Measurements from ENCODE around the gene MYO5B.
A peak's percentile ranks its signal among the peaks of the same experiment; 100 is the strongest.

Gene MYO5B

DNA sequence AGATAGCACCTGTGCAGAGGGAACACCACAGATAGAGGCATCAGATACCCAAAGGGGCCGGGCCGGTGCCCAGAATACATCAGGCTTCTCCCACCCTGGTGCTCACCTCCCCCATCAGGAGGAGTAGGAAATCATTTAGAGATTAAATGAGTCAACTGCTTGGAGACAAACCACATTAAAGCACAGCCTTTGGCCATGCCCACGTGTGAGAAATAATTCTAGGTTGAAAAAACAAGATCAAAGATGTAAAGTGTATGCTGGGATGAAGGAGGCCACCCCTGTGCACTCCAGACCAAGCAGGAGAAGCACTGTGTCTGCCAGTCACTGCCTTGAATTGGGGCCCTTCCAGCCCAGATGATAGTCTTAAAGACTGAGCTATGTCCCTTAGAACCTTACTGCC is 228.9 kb downstream of the MYO5B start:
- no peak overlapping the region for H3K4me3 ChIP-seq (ENCODE audit: low read depth, low read length)
- TF ChIP-seq, protein P1, sequence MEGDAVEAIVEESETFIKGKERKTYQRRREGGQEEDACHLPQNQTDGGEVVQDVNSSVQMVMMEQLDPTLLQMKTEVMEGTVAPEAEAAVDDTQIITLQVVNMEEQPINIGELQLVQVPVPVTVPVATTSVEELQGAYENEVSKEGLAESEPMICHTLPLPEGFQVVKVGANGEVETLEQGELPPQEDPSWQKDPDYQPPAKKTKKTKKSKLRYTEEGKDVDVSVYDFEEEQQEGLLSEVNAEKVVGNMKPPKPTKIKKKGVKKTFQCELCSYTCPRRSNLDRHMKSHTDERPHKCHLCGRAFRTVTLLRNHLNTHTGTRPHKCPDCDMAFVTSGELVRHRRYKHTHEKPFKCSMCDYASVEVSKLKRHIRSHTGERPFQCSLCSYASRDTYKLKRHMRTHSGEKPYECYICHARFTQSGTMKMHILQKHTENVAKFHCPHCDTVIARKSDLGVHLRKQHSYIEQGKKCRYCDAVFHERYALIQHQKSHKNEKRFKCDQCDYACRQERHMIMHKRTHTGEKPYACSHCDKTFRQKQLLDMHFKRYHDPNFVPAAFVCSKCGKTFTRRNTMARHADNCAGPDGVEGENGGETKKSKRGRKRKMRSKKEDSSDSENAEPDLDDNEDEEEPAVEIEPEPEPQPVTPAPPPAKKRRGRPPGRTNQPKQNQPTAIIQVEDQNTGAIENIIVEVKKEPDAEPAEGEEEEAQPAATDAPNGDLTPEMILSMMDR (IDR thresholded peaks at IDR 0.05; ENCODE audit: insufficient read depth, low read depth, low read length, missing control alignments) = no peak
- DNase-seq (ENCODE audit: low read depth) = no peak

- TF ChIP-seq, protein P1 (IDR thresholded peaks at IDR 0.05; ENCODE audit: insufficient read depth, low read depth, low read length, missing control alignments) = no peak
- H3K4me3 ChIP-seq (ENCODE audit: low read depth, low read length) = no peak overlapping the region
- DNase-seq (ENCODE audit: low read depth) = no peak
Observed at GRCh38 chr18:49963217-49963616, 231.7 kb downstream of the MYO5B start.

DNA sequence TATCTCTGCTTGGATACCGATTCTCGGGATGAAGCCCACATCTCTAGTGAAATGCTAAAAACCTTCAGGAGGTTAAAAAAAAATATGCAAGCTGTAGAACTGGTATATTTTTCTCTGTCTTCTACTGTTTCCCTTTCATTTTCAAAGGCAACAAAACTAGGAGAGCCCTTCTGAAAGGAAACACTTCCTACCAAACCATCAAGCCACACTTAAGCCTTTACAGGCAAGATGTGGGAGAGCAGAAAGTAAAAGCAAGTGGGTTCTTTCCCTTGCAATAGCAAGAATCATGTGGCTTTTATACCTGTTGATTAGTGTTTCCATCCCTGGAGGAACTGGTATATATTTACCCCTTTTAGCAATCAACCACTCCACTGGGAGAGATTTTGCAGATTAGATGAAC is 233.7 kb downstream of the MYO5B start:
- no peak overlapping the region for H3K4me3 ChIP-seq (ENCODE audit: low read depth, low read length)
- peak; percentile 20 for DNase-seq (ENCODE audit: low read depth)
- TF ChIP-seq, protein P1 (IDR thresholded peaks at IDR 0.05; ENCODE audit: insufficient read depth, low read depth, low read length, missing control alignments) = no peak

DNA sequence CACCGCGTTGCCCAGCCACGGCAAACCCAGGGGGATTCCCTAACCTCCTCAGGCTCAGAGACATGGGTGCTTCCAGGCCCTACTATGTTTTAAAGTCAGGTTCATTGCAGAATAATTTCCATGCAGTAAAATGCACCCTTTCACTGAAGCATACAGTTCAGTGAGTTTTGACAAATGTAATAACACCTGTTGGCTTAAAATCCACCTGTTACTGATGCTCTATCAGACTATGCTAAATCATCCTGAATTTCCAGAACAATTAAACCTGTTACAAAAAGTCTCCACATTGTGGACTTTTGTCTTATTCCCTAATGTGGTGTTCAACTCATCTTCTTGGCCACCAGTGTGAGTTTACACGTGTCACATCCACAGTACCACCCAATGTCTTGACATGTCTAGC is 234.6 kb downstream of the MYO5B start:
- no peak overlapping the region for H3K4me3 ChIP-seq (ENCODE audit: low read depth, low read length)
- TF ChIP-seq, protein P1 (IDR thresholded peaks at IDR 0.05; ENCODE audit: insufficient read depth, low read depth, low read length, missing control alignments) = no peak
- no peak for DNase-seq (ENCODE audit: low read depth)

GRCh38 chr18:49959176-49959575 is 235.8 kb downstream of the MYO5B start:
- DNase-seq (ENCODE audit: low read depth) = peak; percentile 61
- TF ChIP-seq, protein P1 (IDR thresholded peaks at IDR 0.05; ENCODE audit: insufficient read depth, low read depth, low read length, missing control alignments) = no peak
- H3K4me3 ChIP-seq (ENCODE audit: low read depth, low read length) = no peak overlapping the region

DNA sequence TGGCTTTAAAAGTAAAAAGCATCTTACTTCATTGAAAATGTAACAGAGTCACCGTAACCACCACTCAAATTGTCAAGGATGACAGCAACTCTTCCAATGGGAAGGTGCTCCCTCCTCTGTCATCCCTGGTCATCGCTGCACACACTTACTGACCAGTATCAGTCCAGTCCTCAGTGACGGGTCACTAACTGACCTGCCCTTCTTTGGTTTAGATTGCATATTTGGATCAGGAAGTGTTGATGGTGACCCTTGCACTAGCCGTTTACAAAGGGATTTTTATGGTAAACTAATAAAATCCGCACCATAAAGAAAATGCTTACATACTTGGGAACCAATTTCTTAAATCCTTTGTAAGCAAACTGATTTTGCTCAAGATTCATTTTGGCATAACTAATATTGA is 239.7 kb downstream of the MYO5B start:
- no peak overlapping the region for H3K4me3 ChIP-seq (ENCODE audit: low read depth, low read length)
- TF ChIP-seq, protein P1 (IDR thresholded peaks at IDR 0.05; ENCODE audit: insufficient read depth, low read depth, low read length, missing control alignments) = no peak
- no peak for DNase-seq (ENCODE audit: low read depth)

- H3K4me3 ChIP-seq (ENCODE audit: low read depth, low read length) = no peak overlapping the region
- no peak for DNase-seq (ENCODE audit: low read depth)
- TF ChIP-seq, protein P1 (IDR thresholded peaks at IDR 0.05; ENCODE audit: insufficient read depth, low read depth, low read length, missing control alignments) = no peak
Observed at GRCh38 chr18:49953391-49953790, 241.6 kb downstream of the MYO5B start.
